Activated CD4-positive, alpha-beta T cell treated with anti-CD3 and anti-CD28 coated beads for 4 hours (primary cell): Measurements from ENCODE around the gene ME3.

Source experiments
- DNase-seq, 2 donors: peaks; one replicate each; pipeline ENCODE4 v3.0.0-alpha.2; 2020

ME3 gene

DNA sequence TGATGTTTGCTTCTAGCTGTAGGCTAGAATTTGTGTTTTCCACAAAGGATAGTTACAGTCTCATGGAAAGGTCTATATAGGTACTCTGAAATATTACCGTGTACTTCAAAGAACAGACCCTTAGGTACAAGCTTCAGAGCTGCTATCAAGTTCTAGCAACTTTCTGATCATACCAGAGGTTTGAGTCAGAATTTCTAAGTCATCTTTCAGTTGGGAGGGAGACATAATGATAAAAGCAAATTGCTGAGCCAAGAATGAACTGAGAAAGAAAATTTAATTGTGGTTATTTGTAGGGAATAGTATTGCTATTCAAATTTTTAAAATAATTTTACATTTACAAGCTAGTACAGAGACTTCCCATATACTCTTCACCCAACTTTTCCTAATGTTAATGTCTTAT, 19.9 kb upstream of the ME3 start:
- DNase-seq: no peak

- no peak for DNase-seq
Observed at GRCh38 chr11:86688398-86689179, 16.2 kb upstream of the ME3 start.

DNA sequence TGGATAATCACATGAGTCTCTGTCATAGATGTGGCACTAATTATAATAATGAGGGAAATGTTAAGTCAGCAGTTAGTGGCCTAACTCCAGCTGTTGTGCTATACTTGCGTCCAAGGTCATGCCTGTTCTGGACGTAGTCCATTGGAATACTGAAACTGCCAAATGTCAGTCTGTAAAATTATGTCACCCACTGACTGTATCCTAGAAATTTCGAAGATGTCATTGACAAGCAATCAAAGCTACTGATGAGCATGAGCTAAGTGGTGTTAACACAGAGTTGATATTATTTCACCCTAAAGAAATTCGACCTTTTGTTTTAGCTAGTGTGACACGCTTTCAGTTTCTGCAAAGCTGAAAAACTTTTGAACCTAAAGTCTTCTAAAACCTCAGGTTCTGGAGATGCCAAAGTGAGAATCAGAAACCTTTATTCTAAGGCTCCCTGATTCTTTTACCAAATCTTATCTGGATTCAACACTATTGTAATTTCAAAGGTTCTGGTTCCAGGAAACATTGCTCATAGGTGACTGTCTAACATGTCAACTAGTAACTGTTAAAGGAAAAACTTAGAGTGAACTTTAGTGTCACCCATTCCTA, 14.9 kb upstream of the ME3 start:
- no peak for DNase-seq

DNA sequence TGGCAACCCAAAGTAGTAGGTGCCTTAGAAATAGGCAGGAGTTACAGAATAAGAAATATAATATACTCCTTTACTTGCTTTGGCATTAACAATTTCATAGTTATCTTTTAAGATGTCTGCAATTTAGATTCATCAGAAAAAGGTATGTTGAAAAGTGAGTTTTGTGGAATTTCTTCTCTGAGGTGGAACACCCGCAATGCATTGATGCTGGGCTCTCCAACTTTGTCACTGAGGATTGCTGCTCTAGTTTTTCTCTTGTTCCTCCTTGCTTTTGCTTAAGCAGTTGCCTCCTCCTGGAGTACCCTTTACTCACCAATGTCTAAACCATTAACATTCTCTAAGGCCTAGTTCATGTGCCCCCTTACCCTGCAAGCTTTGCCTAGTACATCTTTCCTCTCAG, 14.1 kb upstream of the ME3 start:
- DNase-seq: no peak

DNA sequence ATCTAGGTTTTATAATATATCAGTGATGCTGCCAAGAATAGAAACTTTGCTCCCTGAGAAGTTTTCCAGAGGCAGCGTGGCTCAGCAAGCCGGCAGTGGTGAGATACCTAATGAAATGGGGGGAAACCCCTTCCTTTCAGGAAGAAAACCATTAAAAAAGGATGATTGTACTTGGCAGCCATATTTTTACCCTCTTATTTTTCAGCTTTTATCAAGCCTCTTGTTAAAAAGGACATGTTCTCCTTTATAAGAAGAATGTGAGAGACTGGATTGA, 9.0 kb upstream of the ME3 start:
- no peak for DNase-seq

GRCh38 chr11:86680716-86681482, 8.5 kb upstream of the ME3 start:
- DNase-seq: no peak

DNA sequence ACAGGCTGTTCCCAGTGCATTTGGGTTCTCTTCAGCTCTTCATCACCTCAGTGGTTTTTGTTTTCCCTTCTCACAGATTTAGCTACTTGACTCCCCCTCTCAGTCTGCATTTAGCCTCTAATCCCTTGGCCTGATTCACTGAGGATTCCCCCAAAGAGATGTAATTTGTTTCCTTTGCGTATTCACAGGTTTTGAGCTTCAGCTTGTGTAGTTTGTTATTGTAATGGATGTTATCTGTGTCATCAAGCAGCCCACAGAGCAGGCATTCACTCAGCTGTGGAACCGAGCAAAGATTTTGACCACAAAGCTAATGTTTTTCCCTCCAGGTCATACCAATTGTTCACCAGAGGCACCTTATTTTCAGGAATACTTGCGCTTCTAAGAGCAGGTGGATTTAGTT, 6.4 kb upstream of the ME3 start:
- no peak for DNase-seq

DNA sequence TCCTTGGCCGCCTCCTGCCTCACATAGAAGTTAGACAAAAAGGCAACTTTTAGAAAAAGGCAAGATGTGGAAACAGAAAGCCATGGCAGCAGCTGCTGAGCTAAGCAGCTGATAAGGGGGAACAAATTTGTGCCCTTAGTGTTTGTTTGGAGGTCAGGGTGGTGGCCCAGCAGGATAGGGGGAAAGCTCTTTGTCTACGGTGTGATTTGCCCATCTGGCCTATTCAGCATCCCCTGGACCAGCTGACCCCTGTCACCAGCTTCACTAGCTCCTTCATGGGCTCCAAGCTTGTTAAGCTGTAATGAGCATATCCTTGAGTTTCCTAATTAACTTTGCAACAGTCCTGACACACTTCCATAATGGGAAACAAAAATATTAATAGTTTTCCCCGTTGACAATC, 5.9 kb upstream of the ME3 start:
- DNase-seq: no peak

- no peak for DNase-seq
Observed at GRCh38 chr11:86676533-86677154, 4.2 kb upstream of the ME3 start.

GRCh38 chr11:86676010-86676409, 3.6 kb upstream of the ME3 start:
- no peak for DNase-seq

DNA sequence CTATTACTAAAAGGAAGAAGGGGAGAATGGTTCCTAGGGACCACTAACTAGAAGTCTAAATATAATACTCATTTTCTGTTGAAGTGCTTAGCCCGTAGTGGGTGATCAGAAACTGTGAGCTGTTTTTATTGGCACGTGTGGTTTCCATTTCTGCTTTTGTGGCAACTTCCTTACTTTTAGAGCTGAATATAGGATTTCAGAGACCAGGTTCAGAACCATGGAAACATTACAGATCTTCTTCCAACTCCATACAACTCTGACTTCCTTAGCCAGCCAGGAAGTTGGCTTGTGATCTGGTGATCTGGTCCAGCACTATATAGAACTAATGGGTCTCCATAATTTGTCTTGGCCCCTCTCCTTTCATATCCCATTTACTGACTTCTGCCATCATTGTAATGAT, 2.6 kb upstream of the ME3 start:
- DNase-seq: no peak

DNA sequence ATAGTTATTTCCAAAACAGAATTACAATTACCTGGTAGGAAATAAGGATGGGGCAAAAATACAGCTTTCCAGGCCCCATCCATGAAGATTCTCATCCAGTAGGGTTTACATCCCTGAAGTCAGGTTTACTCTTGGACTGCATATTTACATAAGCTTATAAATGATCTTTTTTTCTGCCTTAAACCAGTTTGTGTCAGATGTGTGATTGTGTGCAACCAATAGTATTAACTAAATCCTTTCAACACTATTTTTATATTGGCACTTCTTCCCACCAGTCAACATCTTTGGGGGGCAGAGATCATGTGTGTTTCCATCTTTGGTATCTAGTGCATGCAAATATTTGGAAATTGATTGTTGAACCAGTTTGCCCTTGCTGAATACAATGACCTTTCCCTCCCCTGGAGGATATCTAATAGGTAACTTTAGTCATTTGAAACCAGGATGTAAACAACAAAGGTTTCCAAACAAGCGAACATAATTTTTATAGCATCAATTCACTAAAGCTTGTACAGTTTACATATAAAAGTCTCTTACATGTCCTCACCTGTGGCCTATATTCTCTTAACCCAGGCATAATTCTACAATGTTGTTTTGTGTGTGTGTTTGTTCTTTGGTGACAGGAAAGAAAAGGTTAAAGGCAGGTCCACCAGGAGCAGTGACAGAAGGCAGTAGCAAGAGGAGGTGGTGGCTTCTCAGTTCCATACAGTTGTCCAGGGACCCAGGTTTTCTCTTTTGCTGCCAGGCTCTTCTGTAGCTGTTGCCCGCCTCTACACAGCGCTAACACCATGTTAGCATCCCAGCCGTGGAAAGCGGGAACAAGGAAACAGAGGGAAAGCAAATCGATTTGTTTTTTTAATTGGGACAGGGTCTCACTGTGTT, 1.7 kb upstream of the ME3 start:
- no peak for DNase-seq

- no peak for DNase-seq
Observed at GRCh38 chr11:86673055-86673843, 833 bp upstream of the ME3 start.

- DNase-seq: peak in 1 of 2 donors; percentile 5
Observed at GRCh38 chr11:86671531-86672006, 847 bp downstream of the ME3 start.

DNA sequence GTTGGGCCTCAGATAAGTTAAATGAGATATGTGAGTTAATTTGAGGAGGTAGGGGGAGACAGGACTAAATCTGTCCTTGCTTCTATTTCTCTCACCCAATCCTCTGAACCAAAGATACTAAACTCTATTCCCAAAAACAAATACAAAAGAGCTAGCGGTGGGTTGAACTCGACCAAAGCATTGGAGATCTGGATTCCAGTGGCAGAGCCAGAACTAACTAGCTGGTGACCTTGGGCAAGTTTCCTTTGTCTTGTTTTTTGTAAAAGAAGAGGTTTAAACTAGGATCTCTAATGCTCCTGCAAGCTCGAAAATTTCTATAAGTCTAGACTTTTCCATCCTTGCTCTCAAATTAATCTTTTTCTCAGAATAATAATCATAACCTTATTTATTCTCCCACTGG, 1.5 kb downstream of the ME3 start:
- no peak for DNase-seq

GRCh38 chr11:86670181-86670580, 2.2 kb downstream of the ME3 start:
- no peak for DNase-seq

DNA sequence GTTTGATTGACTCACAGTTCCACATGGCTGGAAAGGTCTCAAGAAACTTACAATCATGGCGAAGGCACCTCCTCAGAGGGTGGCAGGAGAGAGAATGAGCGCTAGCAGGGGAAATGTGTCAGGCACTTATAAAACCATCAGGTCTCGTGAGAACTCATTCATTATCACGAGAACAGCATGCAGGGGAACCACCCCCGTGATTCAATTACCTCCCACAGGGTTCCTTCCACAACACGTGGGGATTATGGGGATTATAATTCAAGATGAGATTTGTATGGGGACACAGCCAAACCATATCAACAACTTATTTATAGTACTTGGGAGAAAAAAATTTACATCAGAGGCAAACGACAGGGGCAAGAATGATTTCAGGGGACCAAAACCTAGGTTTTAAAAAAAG, 3.0 kb downstream of the ME3 start:
- no peak for DNase-seq

DNA sequence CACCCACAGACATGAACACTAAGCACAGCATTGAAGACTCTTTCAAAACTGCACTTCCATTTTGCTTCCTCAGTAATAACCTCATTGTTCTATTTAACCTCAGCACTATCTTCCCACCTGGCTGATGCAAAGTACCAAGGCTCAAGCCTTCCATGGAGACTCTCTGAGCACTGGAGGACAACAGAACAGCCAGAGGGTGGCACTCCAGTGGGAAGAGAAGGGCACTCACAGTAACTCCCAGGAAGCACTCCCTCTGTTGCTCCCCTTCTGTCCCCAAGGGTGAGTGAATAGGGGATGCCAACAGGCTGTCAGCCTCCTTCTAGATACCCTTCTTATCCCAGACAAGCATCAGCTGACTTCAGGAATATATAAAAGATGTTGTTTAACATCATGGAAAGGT, 3.5 kb downstream of the ME3 start:
- DNase-seq: no peak

GRCh38 chr11:86666193-86666592, 6.2 kb downstream of the ME3 start:
- no peak for DNase-seq

DNA sequence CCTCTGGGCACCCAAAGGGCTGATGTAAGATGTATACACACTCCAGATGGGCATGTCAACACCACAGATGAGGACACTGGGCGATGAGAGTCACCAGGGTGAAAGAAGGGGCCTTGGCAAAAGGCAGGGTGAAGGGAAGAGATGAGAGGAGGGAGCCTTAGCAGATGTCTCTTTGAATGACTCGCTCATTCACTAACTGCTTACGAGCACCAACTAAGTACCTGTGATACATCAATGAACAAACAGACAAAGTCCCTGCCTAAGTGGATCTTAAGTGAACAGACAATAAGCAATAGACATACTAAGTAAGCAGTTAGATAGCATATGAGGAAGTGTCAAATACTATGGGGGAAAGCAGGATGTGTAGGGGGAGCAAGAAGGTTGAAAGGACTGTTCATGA, 7.5 kb downstream of the ME3 start:
- DNase-seq: no peak

DNA sequence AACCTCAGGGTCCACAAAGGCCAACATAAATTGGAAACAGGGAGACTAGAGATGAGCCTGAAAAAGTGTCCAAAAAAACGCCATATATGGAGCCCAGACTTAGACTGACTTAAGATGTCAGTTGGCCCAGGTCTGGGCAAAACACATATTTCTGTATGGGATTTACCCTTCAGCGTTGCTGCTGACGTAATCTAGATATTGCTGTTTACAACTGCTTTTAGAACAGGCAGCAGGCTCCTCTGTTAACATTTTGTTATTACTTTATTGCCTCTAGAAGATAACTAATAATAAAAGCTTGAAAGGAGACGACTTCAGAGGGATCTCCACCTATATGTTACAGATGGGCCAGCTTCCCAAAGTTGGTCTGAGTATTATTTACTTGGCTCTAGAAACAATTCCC, 8.7 kb downstream of the ME3 start:
- no peak for DNase-seq

- no peak for DNase-seq
Observed at GRCh38 chr11:86663291-86663690, 9.1 kb downstream of the ME3 start.
